Smooth muscle cell of the brain vasculature (primary cell): ENCODE results near the gene TARS2.

Experiments
- DNase-seq: peaks from one replicate; pipeline ENCODE4 v3.0.0-alpha.2; 2012; ENCODE audit warnings: low read depth, low spot score

TARS2 gene

DNA sequence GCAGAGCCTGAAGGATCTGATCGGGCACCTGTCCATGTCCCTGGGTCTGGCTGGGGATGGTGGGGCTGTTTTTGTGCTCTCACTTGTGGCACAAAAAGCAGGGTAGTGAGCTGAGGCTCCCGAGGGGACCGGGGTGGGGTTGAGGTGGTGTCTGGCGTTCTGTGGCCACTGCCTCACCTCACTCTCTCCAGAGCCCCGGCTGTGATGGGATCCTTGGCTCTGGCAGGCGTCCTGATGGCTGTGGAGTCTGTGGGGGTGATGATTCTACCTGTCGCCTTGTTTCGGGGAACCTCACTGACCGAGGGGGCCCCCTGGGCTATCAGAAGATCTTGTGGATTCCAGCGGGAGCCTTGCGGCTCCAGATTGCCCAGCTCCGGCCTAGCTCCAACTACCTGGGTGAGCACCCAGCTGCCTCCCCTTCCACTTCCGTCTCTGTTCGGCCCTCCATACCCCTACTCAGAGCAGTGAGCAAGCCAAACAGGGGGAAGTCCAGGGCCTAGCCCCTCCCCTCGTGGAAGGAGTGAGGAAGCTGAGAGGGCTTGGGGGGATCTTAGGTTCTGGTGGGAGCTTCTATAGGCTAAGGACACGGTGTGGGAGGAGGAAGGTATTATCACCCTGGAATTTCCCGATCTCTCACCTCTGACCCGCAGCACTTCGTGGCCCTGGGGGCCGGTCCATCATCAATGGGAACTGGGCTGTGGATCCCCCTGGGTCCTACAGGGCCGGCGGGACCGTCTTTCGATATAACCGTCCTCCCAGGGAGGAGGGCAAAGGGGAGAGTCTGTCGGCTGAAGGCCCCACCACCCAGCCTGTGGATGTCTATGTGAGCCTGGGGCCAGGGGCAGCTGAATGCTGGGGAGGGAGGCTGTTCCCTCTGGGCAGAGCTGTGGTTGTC is 69.0 kb downstream of the TARS2 start:
- no peak for DNase-seq

DNA sequence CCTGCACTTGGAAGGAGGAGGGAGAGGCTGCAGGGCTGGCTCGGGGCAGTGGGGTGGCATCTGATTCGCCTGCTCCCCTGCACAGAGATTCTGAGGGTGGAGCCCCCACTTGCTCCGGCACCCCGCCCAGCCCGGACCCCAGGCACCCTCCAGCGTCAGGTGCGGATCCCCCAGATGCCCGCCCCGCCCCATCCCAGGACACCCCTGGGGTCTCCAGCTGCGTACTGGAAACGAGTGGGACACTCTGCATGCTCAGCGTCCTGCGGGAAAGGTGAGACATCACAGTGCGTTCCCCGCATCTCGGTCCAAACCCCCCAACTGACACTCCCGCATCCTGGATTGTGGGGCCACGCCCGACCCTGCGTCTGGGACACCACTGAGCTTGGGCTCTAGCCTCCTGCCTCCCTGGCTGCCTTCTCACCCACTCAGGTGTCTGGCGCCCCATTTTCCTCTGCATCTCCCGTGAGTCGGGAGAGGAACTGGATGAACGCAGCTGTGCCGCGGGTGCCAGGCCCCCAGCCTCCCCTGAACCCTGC is 69.9 kb downstream of the TARS2 start:
- DNase-seq = no peak
